Fibroblast of mammary gland (primary cell): ENCODE data around the gene DMRTB1.

ENCODE experiments used
- DNase-seq: peaks from one replicate; pipeline ENCODE4 v3.0.0-alpha.2; 2010; ENCODE audit warnings: low read depth
- H3K4me3 ChIP-seq: 2 replicates; pipeline ENCODE4 v1.5.1; 2011; ENCODE audit warnings: low read depth, mild to moderate bottlenecking, low read length, moderate library complexity; ENCODE audit not compliant: control insufficient read depth
- CTCF ChIP-seq: conservative IDR thresholded peaks from 2 replicates; pipeline ENCODE4 v1.5.1; 2011; ENCODE audit warnings: low read depth, low read length, inconsistent platforms; ENCODE audit not compliant: control insufficient read depth, insufficient read depth

Gene DMRTB1

GRCh38 chr1:53442299-53442698 lies 16.9 kb upstream of the DMRTB1 start:
- DNase-seq: peak; percentile 78
- TF ChIP-seq CTCF: no peak
- H3K4me3 ChIP-seq: no peak overlapping the region

GRCh38 chr1:53446051-53446450 lies 13.1 kb upstream of the DMRTB1 start:
- DNase-seq: no peak
- TF ChIP-seq CTCF: no peak
- no peak overlapping the region for H3K4me3 ChIP-seq

- DNase-seq: no peak
- H3K4me3 ChIP-seq: no peak overlapping the region
- no peak for TF ChIP-seq CTCF
Measured at GRCh38 chr1:53447413-53447812, 11.8 kb upstream of the DMRTB1 start.

- DNase-seq: no peak
- TF ChIP-seq CTCF: no peak
- H3K4me3 ChIP-seq: no peak overlapping the region
Measured at GRCh38 chr1:53448241-53448841, 10.9 kb upstream of the DMRTB1 start.

GRCh38 chr1:53449021-53449420 lies 10.2 kb upstream of the DMRTB1 start:
- no peak for TF ChIP-seq CTCF
- H3K4me3 ChIP-seq: no peak overlapping the region
- DNase-seq: peak; percentile 41

GRCh38 chr1:53449693-53450092 lies 9.5 kb upstream of the DMRTB1 start:
- no peak for DNase-seq
- no peak overlapping the region for H3K4me3 ChIP-seq
- no peak for TF ChIP-seq CTCF

GRCh38 chr1:53450225-53450624 lies 9.0 kb upstream of the DMRTB1 start:
- no peak for DNase-seq
- TF ChIP-seq CTCF: peak; percentile 45
- H3K4me3 ChIP-seq: no peak overlapping the region
